SU-DHL-6 (cell line): ENCODE results near the gene MSH6.
A peak's percentile ranks its signal among the peaks of the same experiment; 100 is the strongest.

Source experiments
- H2AFZ ChIP-seq: fragments of 200-600 bp; sonication (generic); 2 replicates; pipeline ENCODE4 v1.6.1; 2014; ENCODE audit warnings: low read depth, mild to moderate bottlenecking, moderate library complexity, mixed read lengths, antibody characterized with exemption, low read length; ENCODE audit not compliant: severe bottlenecking
- H3F3A ChIP-seq: fragments of 200-600 bp; shearing (Covaris generic); 2 replicates; pipeline ENCODE4 v1.6.0; 2016; ENCODE audit warnings: antibody characterized with exemption, mild to moderate bottlenecking; ENCODE audit not compliant: insufficient read depth
- H3K27ac ChIP-seq: fragments of 200-600 bp; sonication (generic); 2 replicates; pipeline ENCODE4 v1.5.1; 2016; ENCODE audit warnings: low read depth, mild to moderate bottlenecking, low read length, moderate library complexity, mixed read lengths
- H3K27me3 ChIP-seq: fragments of 200-600 bp; sonication (generic), shearing (Covaris generic); 2 replicates; pipeline ENCODE4 v1.6.0; 2014; ENCODE audit warnings: mild to moderate bottlenecking, low read length
- H3K36me3 ChIP-seq: fragments of 200-600 bp; sonication (generic); 2 replicates; pipeline ENCODE4 v1.6.1; 2014; ENCODE audit warnings: mild to moderate bottlenecking, low read length, mixed read lengths
- H3K4me2 ChIP-seq: fragments of 300-600, 200-600 bp; shearing (Covaris generic), sonication (generic); 2 replicates; pipeline ENCODE4 v1.6.0; 2014; ENCODE audit warnings: low read length, low read depth, mild to moderate bottlenecking; ENCODE audit not compliant: poor library complexity, severe bottlenecking
- H3K4me3 ChIP-seq: fragments of 200-600 bp; sonication (generic); 2 replicates; pipeline ENCODE4 v1.5.1; 2014; ENCODE audit warnings: antibody characterized with exemption, low read length, mild to moderate bottlenecking, mixed read lengths; ENCODE audit not compliant: insufficient read depth, poor library complexity, severe bottlenecking
- H3K79me2 ChIP-seq: fragments of 200-600 bp; sonication (generic); 2 replicates; pipeline ENCODE4 v1.6.1; 2014; ENCODE audit warnings: mild to moderate bottlenecking, low read length, moderate library complexity; ENCODE audit not compliant: insufficient read depth
- H3K9ac ChIP-seq: fragments of 200-600 bp; sonication (generic); 2 replicates; pipeline ENCODE4 v1.7.0; 2014; ENCODE audit warnings: mild to moderate bottlenecking, low read length
- H3K9me2 ChIP-seq: fragments of 200-600 bp; sonication (generic); replicated peaks from 2 replicates; pipeline ENCODE4 v1.6.1; 2014; ENCODE audit warnings: low read length; ENCODE audit not compliant: insufficient read depth
- H3K9me3 ChIP-seq: fragments of 200-600 bp; sonication (generic); 2 replicates; pipeline ENCODE4 v1.6.1; 2014; ENCODE audit warnings: low read length, mixed read lengths; ENCODE audit not compliant: insufficient read depth
- H4K20me1 ChIP-seq: fragments of 200-600 bp; sonication (generic); 2 replicates; pipeline ENCODE4 v1.6.1; 2014; ENCODE audit warnings: low read depth, mild to moderate bottlenecking, antibody characterized with exemption, low read length, moderate library complexity, mixed read lengths
- EZH2phosphoT487 ChIP-seq: fragments of 200-600 bp; sonication (generic), shearing (Covaris generic); conservative IDR thresholded peaks from 2 replicates; pipeline ENCODE4 v1.6.1; 2018; ENCODE audit warnings: mild to moderate bottlenecking, antibody characterized with exemption, low read length, moderate library complexity, mixed read lengths
- TF ChIP-seq, protein P1 (sequence below): fragments of 200-600 bp; sonication (generic); IDR thresholded peaks from one replicate; pipeline ENCODE4 v1.5.1; 2017; ENCODE audit warnings: antibody characterized with exemption, mild to moderate bottlenecking, low read length, moderate library complexity; ENCODE audit not compliant: insufficient read depth, poor library complexity, severe bottlenecking

Gene MSH6

DNA sequence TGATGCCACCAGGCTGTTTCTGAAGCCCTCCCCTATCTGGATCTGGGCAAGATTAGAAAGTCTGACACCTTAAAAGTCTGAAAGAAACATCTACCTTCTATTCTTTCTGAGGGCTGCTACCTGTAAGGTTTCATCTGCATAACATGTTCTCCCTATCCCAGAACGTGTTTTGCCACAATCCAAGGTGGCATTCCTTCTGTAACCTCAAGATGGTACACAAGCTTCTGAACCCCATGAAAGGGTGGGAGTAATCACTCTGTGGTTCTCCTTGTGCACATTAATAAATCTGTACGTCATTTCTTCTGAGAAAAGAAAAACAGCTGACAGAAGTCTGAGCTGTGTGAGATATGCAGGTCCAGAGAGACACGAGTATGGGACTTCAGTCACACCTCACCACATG is 41.8 kb upstream of the MSH6 start:
- no peak overlapping the region for H3K4me3 ChIP-seq
- no peaks in the 10 kb centered on the region for H3K27me3 ChIP-seq
- H3K79me2 ChIP-seq, result peaks cover 50% of the 10 kb centered on the region
- peak overlapping the region; percentile 21; the same call in 1 of the 2 replicates for H3K9ac ChIP-seq
- peaks cover 41% of the 10 kb centered on the region for H3K36me3 ChIP-seq
- H3K9me3 ChIP-seq, result no peaks in the 10 kb centered on the region
- H3K9me2 ChIP-seq, result no peaks in the 10 kb centered on the region
- peak overlapping the region; percentile 65 for H3K27ac ChIP-seq
- no peaks in the 10 kb centered on the region for H4K20me1 ChIP-seq
- no peak overlapping the region for H2AFZ ChIP-seq
- TF ChIP-seq, protein P1, sequence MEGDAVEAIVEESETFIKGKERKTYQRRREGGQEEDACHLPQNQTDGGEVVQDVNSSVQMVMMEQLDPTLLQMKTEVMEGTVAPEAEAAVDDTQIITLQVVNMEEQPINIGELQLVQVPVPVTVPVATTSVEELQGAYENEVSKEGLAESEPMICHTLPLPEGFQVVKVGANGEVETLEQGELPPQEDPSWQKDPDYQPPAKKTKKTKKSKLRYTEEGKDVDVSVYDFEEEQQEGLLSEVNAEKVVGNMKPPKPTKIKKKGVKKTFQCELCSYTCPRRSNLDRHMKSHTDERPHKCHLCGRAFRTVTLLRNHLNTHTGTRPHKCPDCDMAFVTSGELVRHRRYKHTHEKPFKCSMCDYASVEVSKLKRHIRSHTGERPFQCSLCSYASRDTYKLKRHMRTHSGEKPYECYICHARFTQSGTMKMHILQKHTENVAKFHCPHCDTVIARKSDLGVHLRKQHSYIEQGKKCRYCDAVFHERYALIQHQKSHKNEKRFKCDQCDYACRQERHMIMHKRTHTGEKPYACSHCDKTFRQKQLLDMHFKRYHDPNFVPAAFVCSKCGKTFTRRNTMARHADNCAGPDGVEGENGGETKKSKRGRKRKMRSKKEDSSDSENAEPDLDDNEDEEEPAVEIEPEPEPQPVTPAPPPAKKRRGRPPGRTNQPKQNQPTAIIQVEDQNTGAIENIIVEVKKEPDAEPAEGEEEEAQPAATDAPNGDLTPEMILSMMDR, result no peak
- TF ChIP-seq EZH2phosphoT487, result no peak
- H3K4me2 ChIP-seq, result peak overlapping the region; percentile 2
- H3F3A ChIP-seq, result peaks cover 19% of the 10 kb centered on the region; the same call in 1 of the 2 replicates

- peaks cover 45% of the 10 kb centered on the region for H3K36me3 ChIP-seq
- no peak overlapping the region for H2AFZ ChIP-seq
- H3K9me2 ChIP-seq, result no peaks in the 10 kb centered on the region
- H3F3A ChIP-seq, result peaks cover 19% of the 10 kb centered on the region; the same call in 1 of the 2 replicates
- peak overlapping the region; percentile 21; the same call in 1 of the 2 replicates for H3K9ac ChIP-seq
- H3K9me3 ChIP-seq, result no peaks in the 10 kb centered on the region
- peak overlapping the region; percentile 2 for H3K4me2 ChIP-seq
- no peak overlapping the region for H3K4me3 ChIP-seq
- H3K27me3 ChIP-seq, result no peaks in the 10 kb centered on the region
- no peaks in the 10 kb centered on the region for H4K20me1 ChIP-seq
- H3K79me2 ChIP-seq, result peaks cover 50% of the 10 kb centered on the region
- TF ChIP-seq EZH2phosphoT487, result no peak
- TF ChIP-seq, protein P1, result no peak
- H3K27ac ChIP-seq, result peak overlapping the region; percentile 65
Observed at GRCh38 chr2:47741637-47742036, 41.3 kb upstream of the MSH6 start.

DNA sequence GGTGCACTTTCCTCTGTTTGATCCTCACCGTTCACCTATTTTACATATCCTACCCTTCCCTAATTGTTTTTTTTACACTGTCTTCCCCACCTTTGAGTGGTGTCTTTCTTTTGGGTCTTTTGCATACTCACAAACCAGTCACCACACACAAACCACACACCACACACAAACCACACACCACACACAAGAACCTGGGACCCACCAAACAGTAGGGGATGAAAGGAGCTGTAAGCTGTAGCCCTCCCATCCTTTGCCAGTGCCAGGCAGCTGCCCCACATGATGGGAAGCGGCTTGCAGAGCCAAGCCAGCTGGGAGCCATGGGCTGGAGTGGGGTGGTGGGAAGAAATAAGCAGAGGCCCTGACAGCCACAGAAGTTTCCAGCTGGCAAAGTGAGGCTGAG is 38.9 kb upstream of the MSH6 start:
- Histone ChIP-seq H3F3A (peaks cover 15% of the 10 kb centered on the region; the same call in 1 of the 2 replicates), H3K27me3 (no peaks in the 10 kb centered on the region), H3K9me2 (no peaks in the 10 kb centered on the region), H3K9ac (no peak overlapping the region), H4K20me1 (no peaks in the 10 kb centered on the region), H3K36me3 (peaks cover 50% of the 10 kb centered on the region), H3K4me2 (no peak overlapping the region), H3K27ac (peak overlapping the region; percentile 65), H3K9me3 (no peaks in the 10 kb centered on the region), H3K4me3 (no peak overlapping the region), H2AFZ (no peak overlapping the region), H3K79me2 (peaks cover 61% of the 10 kb centered on the region)
- TF ChIP-seq, protein P1, result no peak
- TF ChIP-seq EZH2phosphoT487, result no peak
